DOHH2 (cell line): ENCODE results near the gene NPRL2.

Source experiments
- H3F3A ChIP-seq: fragments of 200-600 bp; sonication (generic), shearing (Covaris generic); 2 replicates; pipeline ENCODE4 v1.6.0; 2016; ENCODE audit warnings: antibody characterized with exemption, mild to moderate bottlenecking; ENCODE audit not compliant: control insufficient read depth, insufficient read depth
- H3K27ac ChIP-seq: fragments of 200-600 bp; sonication (generic); 2 replicates; pipeline ENCODE4 v1.5.1; 2014; ENCODE audit warnings: low read depth, mild to moderate bottlenecking, low read length, moderate library complexity
- H3K27me3 ChIP-seq: fragments of 200-600 bp; sonication (generic); 2 replicates; pipeline ENCODE4 v1.6.1; 2014; ENCODE audit warnings: mild to moderate bottlenecking, low read length, mixed read lengths; ENCODE audit not compliant: control insufficient read depth
- H3K36me3 ChIP-seq: fragments of 200-600 bp; sonication (generic); 2 replicates; pipeline ENCODE4 v1.6.1; 2014; ENCODE audit warnings: mild to moderate bottlenecking, low read length, moderate library complexity, mixed read lengths; ENCODE audit not compliant: control insufficient read depth
- H3K4me1 ChIP-seq: fragments of 200-600 bp; sonication (generic); 2 replicates; pipeline ENCODE4 v1.6.1; 2014; ENCODE audit warnings: mild to moderate bottlenecking, low read length, mixed read lengths; ENCODE audit not compliant: control insufficient read depth
- H3K4me2 ChIP-seq: fragments of 200-600 bp; sonication (generic); 2 replicates; pipeline ENCODE4 v1.6.0; 2014; ENCODE audit warnings: mild to moderate bottlenecking, low read length, moderate library complexity
- H3K4me3 ChIP-seq: fragments of 200-600 bp; sonication (generic); 2 replicates; pipeline ENCODE4 v1.5.1; 2014; ENCODE audit warnings: mild to moderate bottlenecking, low read length, mixed read lengths
- H3K79me2 ChIP-seq: fragments of 200-600 bp; sonication (generic); 2 replicates; pipeline ENCODE4 v1.6.1; 2014; ENCODE audit warnings: mild to moderate bottlenecking, low read length, mixed read lengths; ENCODE audit not compliant: control insufficient read depth
- H3K9me2 ChIP-seq: fragments of 200-600 bp; sonication (generic); replicated peaks from 2 replicates; pipeline ENCODE4 v1.6.1; 2014; ENCODE audit warnings: mild to moderate bottlenecking, low read length, mixed read lengths; ENCODE audit not compliant: control insufficient read depth
- H3K9me3 ChIP-seq: fragments of 200-600 bp; sonication (generic); 2 replicates; pipeline ENCODE4 v1.6.1; 2014; ENCODE audit warnings: antibody characterized with exemption, low read length, mixed read lengths; ENCODE audit not compliant: control insufficient read depth, insufficient read depth
- H4K20me1 ChIP-seq: fragments of 200-600 bp; sonication (generic); 2 replicates; pipeline ENCODE4 v1.6.0; 2014; ENCODE audit warnings: low read depth, mild to moderate bottlenecking, antibody characterized with exemption, low read length, moderate library complexity; ENCODE audit not compliant: control insufficient read depth, insufficient read depth
- EZH2phosphoT487 ChIP-seq: fragments of 200-600 bp; sonication (generic); IDR thresholded peaks from 2 replicates; pipeline ENCODE4 v1.6.1; 2017; ENCODE audit warnings: borderline replicate concordance, mild to moderate bottlenecking, antibody characterized with exemption, low read length, moderate library complexity, mixed read lengths
- TF ChIP-seq, protein P1 (sequence below): fragments of 200-600 bp; sonication (generic); IDR thresholded peaks from one replicate; pipeline ENCODE4 v1.5.1; 2014; ENCODE audit warnings: antibody characterized with exemption, mild to moderate bottlenecking, low read depth, low read length; ENCODE audit not compliant: poor library complexity, severe bottlenecking

Gene NPRL2

DNA sequence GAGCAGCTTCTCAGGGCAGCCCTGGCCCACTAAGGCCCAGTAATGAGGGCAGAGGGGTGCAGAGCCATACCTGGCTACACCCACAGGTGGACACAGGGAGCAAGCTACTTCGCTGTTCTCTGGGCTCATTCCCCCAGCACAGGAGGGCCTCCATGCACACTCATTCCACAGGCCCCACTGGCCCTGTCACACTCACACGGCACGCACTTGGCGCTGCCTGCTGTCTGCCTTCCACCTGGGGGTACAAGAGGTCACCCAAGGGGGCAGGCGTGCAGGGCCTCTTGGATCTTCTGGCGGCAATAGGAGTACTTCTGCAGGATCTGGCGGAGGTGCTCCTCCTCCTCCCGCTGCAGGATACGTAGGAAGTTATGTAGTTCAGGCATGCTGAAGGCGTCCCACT, 20.2 kb downstream of the NPRL2 start:
- Histone ChIP-seq H3K36me3 (peaks cover 78% of the 10 kb centered on the region), H3K4me2 (no peak overlapping the region), H4K20me1 (no peaks in the 10 kb centered on the region), H3K9me2 (no peaks in the 10 kb centered on the region), H3K4me3 (no peak overlapping the region), H3K27ac (no peak overlapping the region), H3K4me1 (peaks cover 38% of the 10 kb centered on the region), H3K9me3 (no peaks in the 10 kb centered on the region), H3K79me2 (peaks cover 57% of the 10 kb centered on the region), H3K27me3 (no peaks in the 10 kb centered on the region), H3F3A (peaks cover 21% of the 10 kb centered on the region)
- TF ChIP-seq EZH2phosphoT487, result no peak
- TF ChIP-seq, protein P1, sequence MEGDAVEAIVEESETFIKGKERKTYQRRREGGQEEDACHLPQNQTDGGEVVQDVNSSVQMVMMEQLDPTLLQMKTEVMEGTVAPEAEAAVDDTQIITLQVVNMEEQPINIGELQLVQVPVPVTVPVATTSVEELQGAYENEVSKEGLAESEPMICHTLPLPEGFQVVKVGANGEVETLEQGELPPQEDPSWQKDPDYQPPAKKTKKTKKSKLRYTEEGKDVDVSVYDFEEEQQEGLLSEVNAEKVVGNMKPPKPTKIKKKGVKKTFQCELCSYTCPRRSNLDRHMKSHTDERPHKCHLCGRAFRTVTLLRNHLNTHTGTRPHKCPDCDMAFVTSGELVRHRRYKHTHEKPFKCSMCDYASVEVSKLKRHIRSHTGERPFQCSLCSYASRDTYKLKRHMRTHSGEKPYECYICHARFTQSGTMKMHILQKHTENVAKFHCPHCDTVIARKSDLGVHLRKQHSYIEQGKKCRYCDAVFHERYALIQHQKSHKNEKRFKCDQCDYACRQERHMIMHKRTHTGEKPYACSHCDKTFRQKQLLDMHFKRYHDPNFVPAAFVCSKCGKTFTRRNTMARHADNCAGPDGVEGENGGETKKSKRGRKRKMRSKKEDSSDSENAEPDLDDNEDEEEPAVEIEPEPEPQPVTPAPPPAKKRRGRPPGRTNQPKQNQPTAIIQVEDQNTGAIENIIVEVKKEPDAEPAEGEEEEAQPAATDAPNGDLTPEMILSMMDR, result no peak

DNA sequence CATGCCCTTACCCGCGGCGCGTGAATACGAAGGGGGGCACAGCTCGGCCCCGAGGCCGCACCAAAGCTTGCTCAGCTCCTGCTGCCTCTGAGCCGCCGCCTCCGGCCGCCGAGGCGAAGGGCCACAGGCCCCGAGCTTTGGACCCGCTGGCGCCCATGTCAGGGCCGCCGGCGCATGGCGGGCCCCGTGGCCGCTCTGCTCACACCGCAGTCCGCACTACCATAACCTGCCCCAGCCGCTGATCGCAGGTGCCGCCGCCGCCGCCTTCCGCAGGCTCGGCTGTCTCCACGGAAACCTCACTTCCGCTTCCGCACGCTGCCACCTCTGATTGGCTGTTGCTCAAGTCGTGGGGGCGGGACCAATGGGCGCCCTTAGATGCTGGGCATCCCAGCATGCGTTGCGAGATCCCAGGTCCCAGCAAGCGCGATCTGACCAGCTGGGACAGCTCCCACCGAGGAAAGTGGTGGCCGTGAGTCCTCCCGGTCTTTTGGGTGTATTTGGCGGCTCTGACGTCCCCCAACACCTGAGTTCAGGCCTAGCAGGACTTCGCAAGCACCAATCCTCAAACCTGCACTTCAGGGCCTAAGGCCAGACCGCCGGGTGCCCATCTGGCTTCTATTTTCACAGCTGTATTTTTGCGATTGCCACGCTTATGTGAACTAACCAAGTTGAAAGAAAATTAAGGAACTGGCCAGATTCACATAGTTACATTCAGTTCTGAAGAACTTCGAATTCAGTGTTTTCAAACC, 22.5 kb downstream of the NPRL2 start, which contains the start of gene TUSC2:
Gene TUSC2 (minus strand): TSS at position 281 of the 749 bp plus-strand sequence. CDS start 124 bp downstream, at position 157.
- TF ChIP-seq, protein P1, result no peak
- TF ChIP-seq EZH2phosphoT487, result no peak
- peak within 1 kb of the TSS; percentile 91 for H3K4me3 ChIP-seq
- H3F3A ChIP-seq, result peaks cover 21% of the 10 kb centered on the region
- H3K27me3 ChIP-seq, result no peaks in the 10 kb centered on the region
- H3K36me3 ChIP-seq, result peaks cover 68% of the 10 kb centered on the region
- H3K27ac ChIP-seq, result peak within 1 kb of the TSS; percentile 36
- H3K4me1 ChIP-seq, result peaks cover 23% of the 10 kb centered on the region
- H3K9me3 ChIP-seq, result no peaks in the 10 kb centered on the region
- no peaks in the 10 kb centered on the region for H4K20me1 ChIP-seq
- H3K4me2 ChIP-seq, result peak within 1 kb of the TSS; percentile 72
- H3K79me2 ChIP-seq, result peaks cover 35% of the 10 kb centered on the region
- no peaks in the 10 kb centered on the region for H3K9me2 ChIP-seq

DNA sequence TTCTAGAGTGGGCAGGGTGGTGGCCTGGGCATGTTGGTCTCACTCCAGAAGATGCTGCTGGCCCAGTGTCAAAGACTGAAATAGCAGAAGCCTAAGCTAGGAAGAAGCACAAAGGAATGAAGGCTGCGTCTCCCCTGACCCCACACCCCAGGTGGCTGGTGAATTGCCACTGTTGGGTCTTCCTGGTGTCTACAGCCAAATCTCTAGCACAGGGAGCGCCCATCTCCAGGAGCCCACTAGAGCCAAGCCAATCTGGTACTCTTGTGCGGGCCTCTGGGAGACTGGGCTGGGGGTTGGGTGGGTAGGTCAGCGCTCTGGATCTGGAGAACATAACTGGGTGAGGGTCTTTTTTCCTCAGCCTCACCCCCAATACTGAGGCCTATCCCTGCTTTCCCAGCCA, 23.4 kb downstream of the NPRL2 start:
- peaks cover 58% of the 10 kb centered on the region for H3K36me3 ChIP-seq
- H3K9me3 ChIP-seq, result no peaks in the 10 kb centered on the region
- peaks cover 25% of the 10 kb centered on the region for H3K79me2 ChIP-seq
- peaks cover 21% of the 10 kb centered on the region for H3F3A ChIP-seq
- peaks cover 24% of the 10 kb centered on the region for H3K4me1 ChIP-seq
- no peaks in the 10 kb centered on the region for H4K20me1 ChIP-seq
- H3K9me2 ChIP-seq, result no peaks in the 10 kb centered on the region
- H3K4me2 ChIP-seq, result peak overlapping the region; percentile 72
- H3K4me3 ChIP-seq, result peak overlapping the region; percentile 91
- H3K27me3 ChIP-seq, result no peaks in the 10 kb centered on the region
- no peak for TF ChIP-seq EZH2phosphoT487
- TF ChIP-seq, protein P1, result no peak
- no peak overlapping the region for H3K27ac ChIP-seq
